HEK293T (cell line): ENCODE measurements around the gene DDC.

Source experiments
- BHLHE40 ChIP-seq: fragments of 450-650 bp; IDR thresholded peaks from 2 replicates; pipeline ENCODE4 v1.6.1; 2016; ENCODE audit warnings: mild to moderate bottlenecking, moderate library complexity, borderline replicate concordance
- SP1 ChIP-seq: fragments of 450-650 bp; IDR thresholded peaks from 2 replicates; pipeline ENCODE4 v1.6.1; 2017
- TF ChIP-seq, protein P1 (sequence below): fragments of 450-650 bp; IDR thresholded peaks from 2 replicates; pipeline ENCODE4 v1.6.1; 2016

DNA sequence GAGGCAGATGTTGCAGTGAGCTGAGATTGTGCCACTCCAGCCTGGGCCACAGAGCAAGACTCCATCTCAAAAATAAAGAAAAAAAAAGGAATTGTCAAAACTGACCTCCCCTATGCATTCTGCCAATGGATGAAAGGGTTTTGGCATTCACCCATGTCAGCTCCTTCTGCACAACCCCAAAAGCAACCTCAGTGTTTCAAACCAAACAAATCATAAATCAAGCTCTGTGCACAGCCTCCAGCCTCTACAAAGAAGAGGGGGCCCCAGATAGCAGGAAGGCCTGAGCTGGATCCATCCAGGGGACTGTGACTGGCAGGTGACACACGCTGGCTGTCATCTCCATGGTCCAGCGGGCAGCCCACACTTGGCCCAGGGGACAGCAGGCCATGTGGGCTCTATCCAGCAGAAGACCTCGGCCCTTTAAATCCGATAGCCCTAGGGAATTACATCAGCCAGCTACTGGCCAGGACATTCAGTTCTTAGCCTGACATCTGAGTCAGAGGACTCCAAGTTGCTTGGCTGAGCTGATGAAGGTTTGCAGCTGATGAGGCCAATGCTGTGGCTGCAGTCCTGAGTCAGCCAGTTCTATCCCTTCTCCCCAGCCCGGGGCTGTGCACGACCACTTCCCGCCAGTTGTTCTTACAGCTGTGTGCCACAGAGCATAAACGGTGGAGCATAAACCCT is 63.1 kb downstream of the DDC start:
- TF ChIP-seq, protein P1, sequence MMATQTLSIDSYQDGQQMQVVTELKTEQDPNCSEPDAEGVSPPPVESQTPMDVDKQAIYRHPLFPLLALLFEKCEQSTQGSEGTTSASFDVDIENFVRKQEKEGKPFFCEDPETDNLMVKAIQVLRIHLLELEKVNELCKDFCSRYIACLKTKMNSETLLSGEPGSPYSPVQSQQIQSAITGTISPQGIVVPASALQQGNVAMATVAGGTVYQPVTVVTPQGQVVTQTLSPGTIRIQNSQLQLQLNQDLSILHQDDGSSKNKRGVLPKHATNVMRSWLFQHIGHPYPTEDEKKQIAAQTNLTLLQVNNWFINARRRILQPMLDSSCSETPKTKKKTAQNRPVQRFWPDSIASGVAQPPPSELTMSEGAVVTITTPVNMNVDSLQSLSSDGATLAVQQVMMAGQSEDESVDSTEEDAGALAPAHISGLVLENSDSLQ, result peak; percentile 34; the same call in 1 of the 2 replicates
- TF ChIP-seq SP1 (no peak), BHLHE40 (no peak)
